DMS114 treated with DMSO at 0.1 percent for 48 hours (cell line): Measurements from ENCODE around the gene NSL1.
"Not testable (repeated sequence)": the region's sequence is repeated elsewhere in the genome, so short reads cannot be mapped to it uniquely, and the experiment has no call there.

Experiments
- DNase-seq: peaks from one replicate; lab custom pipeline; 2025; ENCODE audit not compliant: unreplicated experiment; lab: John Stamatoyannopoulos, UW

Gene NSL1

GRCh38 chr1:212791676-212792395 is at the start of gene NSL1, which contains the start of gene TATDN3:
Gene NSL1 (minus strand): TSS chr1:212791777. CDS start chr1:212791763, 14 bp downstream.
Gene TATDN3 (plus strand): TSS chr1:212791894. CDS start chr1:212791922, 28 bp downstream.
- peak; percentile 79 for DNase-seq

GRCh38 chr1:212838145-212838544 is 46.6 kb upstream of the NSL1 start:
- no peak for DNase-seq

GRCh38 chr1:212833211-212834207 is 41.9 kb upstream of the NSL1 start:
- DNase-seq = not testable (repeated sequence)

- no peak for DNase-seq
Observed at GRCh38 chr1:212828395-212828794, 36.8 kb upstream of the NSL1 start.

- no peak for DNase-seq
Observed at GRCh38 chr1:212827831-212828278, 36.3 kb upstream of the NSL1 start.

GRCh38 chr1:212827171-212827776 is 35.7 kb upstream of the NSL1 start:
- no peak for DNase-seq

- no peak for DNase-seq
Observed at GRCh38 chr1:212825798-212826452, 34.3 kb upstream of the NSL1 start.

- DNase-seq = no peak
Observed at GRCh38 chr1:212824201-212824600, 32.6 kb upstream of the NSL1 start.

- DNase-seq = no peak
Observed at GRCh38 chr1:212822956-212823355, 31.4 kb upstream of the NSL1 start.

GRCh38 chr1:212820969-212821368 is 29.4 kb upstream of the NSL1 start:
- no peak for DNase-seq

GRCh38 chr1:212819726-212820125 is 28.1 kb upstream of the NSL1 start:
- DNase-seq = no peak

GRCh38 chr1:212816567-212817278 is 25.1 kb upstream of the NSL1 start:
- no peak for DNase-seq

GRCh38 chr1:212814537-212815334 is 23.2 kb upstream of the NSL1 start:
- no peak for DNase-seq

GRCh38 chr1:212805767-212806166 is 14.2 kb upstream of the NSL1 start:
- DNase-seq = no peak

- no peak for DNase-seq
Observed at GRCh38 chr1:212797681-212798080, 6.1 kb upstream of the NSL1 start.

- no peak for DNase-seq
Observed at GRCh38 chr1:212794561-212795014, 3.0 kb upstream of the NSL1 start.

GRCh38 chr1:212792396-212792908 is 875 bp upstream of the NSL1 start:
- DNase-seq = no peak

- peak; percentile 73 for DNase-seq
Observed at GRCh38 chr1:212791261-212791675, 309 bp downstream of the NSL1 start.

GRCh38 chr1:212785871-212786270 is 5.7 kb downstream of the NSL1 start:
- no peak for DNase-seq
